Keratinocyte (primary cell): ENCODE results near the gene PTPN21.

Experiments
- CTCF ChIP-seq, 3 experiments: IDR thresholded peaks in 1 of 3; conservative IDR thresholded peaks in 1 of 3; optimal IDR thresholded peaks in 1 of 3; 2 replicates in 2 of 3; 3 replicates in 1 of 3; pipeline versions ENCODE3 to v1.5.1; 2011; ENCODE audit warnings: low read length in 3 of 3, mild to moderate bottlenecking in 3 of 3, moderate library complexity in 2 of 3, control low read depth in 1 of 3, inconsistent platforms in 1 of 3; ENCODE audit not compliant: insufficient read depth in 2 of 3; ENCODE audit errors: extremely low read depth in 1 of 3
- EZH2 ChIP-seq: IDR thresholded peaks from one replicate; pipeline ENCODE4 v1.6.1; 2012; ENCODE audit warnings: inconsistent platforms, mild to moderate bottlenecking, low read length, moderate library complexity

DNA sequence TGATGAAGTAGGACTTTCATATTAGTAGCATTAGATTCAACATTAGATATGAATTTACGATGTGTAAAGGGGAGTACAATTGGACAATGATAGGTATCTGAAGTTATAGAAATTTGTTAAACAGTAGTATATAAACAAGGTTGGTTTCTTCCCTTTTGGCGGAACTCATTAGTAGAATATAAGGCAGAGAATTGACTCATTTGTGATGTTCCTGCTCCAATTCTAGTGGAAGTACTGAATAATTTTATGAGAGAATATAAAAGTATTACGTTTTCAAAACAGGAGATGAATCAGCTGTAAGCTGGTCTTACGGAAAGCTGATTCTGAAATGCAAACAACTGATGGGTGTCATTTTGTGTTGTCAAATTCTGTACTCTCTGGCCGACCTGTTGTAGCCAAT lies 21.4 kb upstream of the PTPN21 start:
- no peak for TF ChIP-seq EZH2
- TF ChIP-seq CTCF (optimal IDR thresholded peaks at IDR 0.05 in 1 of 3, IDR thresholded peaks at IDR 0.05 in 1 of 3, conservative IDR thresholded peaks at IDR 0.05 in 1 of 3; ENCODE audit: extremely low read depth in 1 of 3, insufficient read depth in 2 of 3, low read length in 3 of 3), result no peak
